ENCODE measurements around the gene ASB10. TPM values are rescaled to one million over a fixed set of nuclear protein-coding genes. Genes with fewer than 3 reads are reported as not detected.

The ASB10 gene
- total and polyA plus RNA-seq, 5 experiments from 2014 or later: not detected

DNA sequence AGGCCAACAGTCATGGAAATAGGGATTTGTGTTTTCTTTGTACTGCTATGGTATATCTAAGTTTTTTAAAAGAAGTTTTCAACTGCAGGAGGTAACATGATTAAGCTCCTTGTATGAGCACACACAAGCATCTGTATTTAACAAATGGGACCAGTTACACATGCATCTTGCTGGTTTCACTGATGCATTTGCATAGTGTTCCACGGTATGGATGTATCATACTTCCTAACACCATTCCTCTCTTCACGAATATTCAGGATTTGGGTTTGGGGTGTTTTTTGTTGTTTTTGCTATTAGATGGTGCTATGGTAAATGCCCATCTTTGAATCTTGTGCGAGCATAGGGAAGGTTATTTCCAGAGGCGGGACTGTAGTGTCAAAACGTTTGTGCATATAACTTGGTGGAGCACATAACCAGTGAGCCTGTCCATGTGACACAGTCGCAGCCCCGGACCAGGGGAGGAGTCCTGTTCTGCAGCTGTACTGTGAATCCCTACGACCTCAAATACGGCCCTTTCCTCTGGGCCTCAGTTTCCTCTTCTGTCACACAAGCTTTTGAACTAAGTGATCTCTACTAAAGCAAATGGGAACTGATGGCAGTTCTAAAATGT lies 21.3 kb upstream of the ASB10 start:
- Mint-ChIP-seq H3K9me3 (no peaks in the 10 kb centered on the region), H3K27ac (peak overlapping the region in 3 of 10 donors; percentile 30 to 79 (median 53)), H3K4me1 (peaks cover 22 to 26% (median 23%) of the 10 kb centered on the region in 4 donors), H3K36me3 (peaks cover 0 to 19% (median 0%) of the 10 kb centered on the region in 3 donors), H3K4me3 (no peak overlapping the region), H3K27me3 (no peaks in the 10 kb centered on the region)
- POLR2A ChIA-PET: interaction anchor here (1.8 kb wide), 1 partner anchor 19 kb away, joined by 6 read pairs; the partner anchor contains the start of gene ABCF2
- ATAC-seq (no peak), DNase-seq (no peak)

GRCh38 chr7:151207804-151208203 lies 20.8 kb upstream of the ASB10 start:
- Mint-ChIP-seq H3K27ac (peak overlapping the region in 8 of 10 donors; percentile 3 to 93 (median 76)), H3K9me3 (no peaks in the 10 kb centered on the region), H3K4me3 (peak overlapping the region in 4 of 10 donors; percentile 56 to 85 (median 64)), H3K36me3 (peaks cover 0 to 15% (median 0%) of the 10 kb centered on the region in 3 donors), H3K27me3 (peaks cover 0 to 4% (median 0%) of the 10 kb centered on the region in 5 donors), H3K4me1 (peaks cover 21 to 26% (median 23%) of the 10 kb centered on the region in 4 donors)
- POLR2A ChIA-PET: interaction anchor here (1.4 to 1.8 kb wide), 2 partner anchors 16 to 19 kb away, joined by 3 to 6 read pairs; partner anchors contain the start of gene ABCF2
- ATAC-seq: no peak
- no peak for DNase-seq

DNA sequence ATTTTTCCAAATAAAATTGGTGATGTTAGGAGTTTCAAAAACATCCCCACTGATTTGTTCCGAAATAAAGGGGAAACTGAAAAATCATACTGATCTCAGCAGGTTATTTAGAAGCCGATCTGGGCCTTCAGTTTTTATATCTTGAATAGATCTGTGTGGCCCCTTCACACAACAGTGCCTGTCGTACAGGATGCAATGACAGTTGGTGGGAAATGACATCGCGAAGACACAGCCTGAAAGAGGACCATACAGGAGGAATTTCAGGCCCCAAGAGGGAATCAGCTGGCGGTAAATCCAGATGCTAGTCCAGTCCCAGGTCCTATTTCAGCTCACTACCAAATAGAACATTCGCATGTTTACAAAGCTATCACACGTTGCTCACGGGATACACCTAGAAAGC lies 20.3 kb upstream of the ASB10 start:
- Mint-ChIP-seq H3K4me1 (peaks cover 21 to 26% (median 23%) of the 10 kb centered on the region in 4 donors), H3K36me3 (peaks cover 0 to 10% (median 0%) of the 10 kb centered on the region in 3 donors), H3K27ac (peak overlapping the region; percentile 3 to 93 (median 82)), H3K9me3 (no peaks in the 10 kb centered on the region), H3K4me3 (peak overlapping the region; percentile 2 to 85 (median 68)), H3K27me3 (peaks cover 0 to 4% (median 0%) of the 10 kb centered on the region in 5 donors)
- ATAC-seq: peak; percentile 65 to 70
- DNase-seq: no peak
- POLR2A ChIA-PET: interaction anchor here (1.4 to 1.8 kb wide), 2 partner anchors 17 to 20 kb away, joined by 3 to 6 read pairs; partner anchors contain the start of gene ABCF2

DNA sequence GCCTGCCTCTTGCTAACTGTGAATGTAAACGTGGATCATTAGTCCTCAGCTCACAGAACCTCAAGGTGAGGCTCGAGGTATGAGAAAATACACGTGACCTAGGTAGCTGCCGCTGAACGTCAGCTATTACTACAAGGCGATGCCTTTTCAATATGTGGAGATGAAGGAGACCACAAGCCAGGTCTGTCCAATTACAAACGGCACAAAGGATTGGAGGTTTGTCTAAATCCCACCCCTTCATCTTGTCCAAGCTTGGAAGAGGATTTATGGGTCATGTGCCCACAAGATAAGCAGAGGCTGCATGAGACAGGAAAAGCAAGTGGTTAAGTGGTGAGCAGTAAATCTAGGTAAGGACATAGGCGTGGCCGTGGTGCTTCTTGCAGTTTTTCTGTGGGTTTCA lies 19.9 kb upstream of the ASB10 start:
- Mint-ChIP-seq H3K9me3 (no peaks in the 10 kb centered on the region), H3K36me3 (peaks cover 0 to 8% (median 0%) of the 10 kb centered on the region in 3 donors), H3K27me3 (peaks cover 0 to 4% (median 0%) of the 10 kb centered on the region in 5 donors), H3K4me3 (peak overlapping the region; percentile 2 to 85 (median 68)), H3K27ac (peak overlapping the region; percentile 3 to 93 (median 86)), H3K4me1 (peaks cover 21 to 26% (median 23%) of the 10 kb centered on the region in 4 donors)
- DNase-seq: peak in 6 of 10 donors; percentile 16 to 57 (median 40)
- ATAC-seq: peak; percentile 80 to 84
- POLR2A ChIA-PET: interaction anchor here (0.7 to 1.8 kb wide), 3 partner anchors 17 to 36 kb away, joined by 3 to 6 read pairs (median 3); partner anchors contain the start of gene ABCF2

DNA sequence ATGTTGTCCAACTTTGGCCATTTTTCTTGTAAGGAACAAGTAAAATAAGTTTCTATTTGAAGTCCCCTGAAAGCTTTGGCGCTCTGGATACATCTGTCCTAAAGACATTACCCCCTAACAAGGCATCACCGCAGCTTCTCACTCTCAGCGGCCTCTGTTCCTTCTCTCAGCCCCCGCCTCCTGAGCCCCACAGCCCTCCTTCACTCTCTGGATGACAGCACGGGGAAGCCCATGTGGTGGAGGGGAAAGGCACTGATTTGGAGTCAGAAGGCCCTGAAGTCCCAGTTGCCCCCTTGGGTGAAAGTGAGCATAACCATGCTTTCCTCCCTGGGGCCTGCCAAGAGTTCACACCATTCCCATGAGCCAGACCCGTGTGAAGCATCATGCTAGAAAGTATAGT lies 18.7 kb upstream of the ASB10 start:
- no peak for DNase-seq
- no peak for ATAC-seq
- POLR2A ChIA-PET: no interaction called here
- H3K4me1 Mint-ChIP-seq: peaks cover 21 to 26% (median 23%) of the 10 kb centered on the region in 4 donors
- peak overlapping the region in 3 of 10 donors; percentile 65 to 82 (median 79) for H3K27ac Mint-ChIP-seq
- H3K27me3 Mint-ChIP-seq: peaks cover 0 to 4% (median 0%) of the 10 kb centered on the region in 5 donors
- H3K36me3 Mint-ChIP-seq: peaks cover 0 to 1% (median 0%) of the 10 kb centered on the region in 3 donors
- H3K9me3 Mint-ChIP-seq: no peaks in the 10 kb centered on the region
- peak overlapping the region in 2 of 10 donors; percentile 15 to 56 for H3K4me3 Mint-ChIP-seq

DNA sequence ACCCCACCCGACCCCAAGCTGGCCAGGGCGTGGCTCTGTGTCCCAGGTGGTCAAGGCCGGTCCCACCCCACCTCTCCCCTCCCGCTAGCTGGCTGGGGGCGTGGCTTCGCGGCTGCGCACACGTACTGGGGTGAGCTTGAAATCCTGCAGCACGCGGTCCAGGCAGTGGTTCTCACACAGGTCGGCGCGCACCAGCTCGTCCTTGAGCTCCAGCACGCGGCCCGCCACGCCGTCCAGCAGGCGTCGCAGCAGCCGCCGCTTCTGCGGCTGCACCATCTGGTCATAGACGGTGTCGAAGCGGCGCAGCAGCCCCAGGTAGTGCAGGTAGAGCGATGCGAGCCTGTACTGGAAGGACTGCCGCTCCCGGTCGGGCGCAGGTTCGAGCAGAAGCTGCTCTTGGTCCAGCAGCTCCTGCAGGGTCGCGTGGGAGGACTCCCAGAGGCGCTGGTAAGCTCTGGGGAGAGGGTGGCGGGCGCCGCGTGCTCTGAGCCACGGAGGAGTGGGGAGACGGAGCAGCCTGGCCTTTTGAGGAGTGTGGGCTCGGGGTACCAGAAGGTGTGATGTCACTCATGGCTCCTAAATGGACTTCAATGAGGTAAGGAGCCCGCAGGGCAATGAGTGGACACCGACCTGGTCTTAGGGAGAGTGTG lies 17.5 kb upstream of the ASB10 start:
- no peaks in the 10 kb centered on the region for H3K36me3 Mint-ChIP-seq
- H3K4me1 Mint-ChIP-seq: peaks cover 19 to 28% (median 23%) of the 10 kb centered on the region in 4 donors
- DNase-seq: no peak
- POLR2A ChIA-PET: no interaction called here
- peak overlapping the region in 2 of 10 donors; percentile 22 to 45 for H3K4me3 Mint-ChIP-seq
- H3K9me3 Mint-ChIP-seq: no peaks in the 10 kb centered on the region
- H3K27ac Mint-ChIP-seq: peak overlapping the region in 2 of 10 donors; percentile 2 to 57
- H3K27me3 Mint-ChIP-seq: peaks cover 0 to 4% (median 0%) of the 10 kb centered on the region in 5 donors
- no peak for ATAC-seq

GRCh38 chr7:151202836-151203235 lies 15.8 kb upstream of the ASB10 start:
- ATAC-seq (no peak), DNase-seq (no peak)
- POLR2A ChIA-PET: no interaction called here
- peak overlapping the region in 1 of 10 donors; percentile 29 for H3K27ac Mint-ChIP-seq
- H3K4me3 Mint-ChIP-seq: no peak overlapping the region
- H3K27me3 Mint-ChIP-seq: peaks cover 0 to 4% (median 0%) of the 10 kb centered on the region in 5 donors
- no peaks in the 10 kb centered on the region for H3K9me3 Mint-ChIP-seq
- H3K4me1 Mint-ChIP-seq: peaks cover 16 to 22% (median 20%) of the 10 kb centered on the region in 4 donors
- no peaks in the 10 kb centered on the region for H3K36me3 Mint-ChIP-seq

GRCh38 chr7:151201751-151202150 lies 14.7 kb upstream of the ASB10 start:
- Mint-ChIP-seq H3K9me3 (no peaks in the 10 kb centered on the region), H3K36me3 (no peaks in the 10 kb centered on the region), H3K4me1 (peaks cover 7 to 11% (median 10%) of the 10 kb centered on the region in 4 donors), H3K27me3 (peaks cover 0 to 4% (median 0%) of the 10 kb centered on the region in 5 donors), H3K4me3 (no peak overlapping the region), H3K27ac (peak overlapping the region in 1 of 10 donors; percentile 4)
- ATAC-seq (no peak), DNase-seq (no peak)
- POLR2A ChIA-PET: no interaction called here

- H3K36me3 Mint-ChIP-seq: no peaks in the 10 kb centered on the region
- no peak for DNase-seq
- H3K9me3 Mint-ChIP-seq: no peaks in the 10 kb centered on the region
- no peak for ATAC-seq
- POLR2A ChIA-PET: no interaction called here
- H3K27ac Mint-ChIP-seq: peak overlapping the region in 1 of 10 donors; percentile 4
- peaks cover 4 to 9% (median 7%) of the 10 kb centered on the region in 4 donors for H3K4me1 Mint-ChIP-seq
- H3K4me3 Mint-ChIP-seq: no peak overlapping the region
- H3K27me3 Mint-ChIP-seq: peaks cover 0 to 4% (median 0%) of the 10 kb centered on the region in 5 donors
These were observed 14.3 kb upstream of the ASB10 start for GRCh38 chr7:151201344-151201743.

- no peak for DNase-seq
- Mint-ChIP-seq H3K9me3 (no peaks in the 10 kb centered on the region), H3K27me3 (peaks cover 0 to 9% (median 3%) of the 10 kb centered on the region in 5 donors), H3K36me3 (no peaks in the 10 kb centered on the region), H3K27ac (no peak overlapping the region), H3K4me1 (peaks cover 0 to 9% (median 3%) of the 10 kb centered on the region in 4 donors), H3K4me3 (no peak overlapping the region)
- ATAC-seq: no peak
- POLR2A ChIA-PET: no interaction called here
These were observed 12.1 kb upstream of the ASB10 start for GRCh38 chr7:151198945-151199848.

DNA sequence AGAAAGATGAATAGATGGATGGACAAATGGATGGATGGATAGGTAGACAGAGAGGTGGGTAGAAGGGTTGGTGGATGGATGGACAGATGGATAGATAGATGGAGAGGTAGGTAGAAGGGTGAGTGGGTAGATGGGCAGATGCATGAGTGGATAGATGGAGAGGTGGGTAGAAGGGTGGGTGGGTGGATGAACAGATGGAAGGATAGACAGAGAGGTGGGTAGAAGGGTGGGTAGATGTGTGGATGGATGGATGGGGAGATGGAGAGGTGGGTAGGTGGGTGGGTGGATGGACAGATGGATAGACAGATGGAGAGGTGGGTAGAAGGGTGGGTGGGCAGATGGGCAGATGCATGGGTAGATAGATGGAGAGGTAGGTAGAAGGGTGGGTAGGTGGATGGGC lies 10.9 kb upstream of the ASB10 start:
- Mint-ChIP-seq H3K4me1 (peaks cover 0 to 12% (median 6%) of the 10 kb centered on the region in 4 donors), H3K27me3 (peaks cover 0 to 9% (median 3%) of the 10 kb centered on the region in 5 donors), H3K27ac (no peak overlapping the region), H3K9me3 (no peaks in the 10 kb centered on the region), H3K36me3 (no peaks in the 10 kb centered on the region), H3K4me3 (no peak overlapping the region)
- ATAC-seq (no peak), DNase-seq (no peak)
- POLR2A ChIA-PET: no interaction called here

Data from naive thymus-derived CD8-positive, alpha-beta T cell (primary cell).